Dendritic cell treated with granulocyte-macrophage colony-stimulating factor and Interleukin-4, amounts not matched to agents 40 ng/mL and 50 ng/mL, for 4 days (primary cell): ENCODE results near the gene TMEM116.

Source experiments
- H3K27ac Mint-ChIP-seq: one replicate; pipeline ENCODE4 v1.8.0; 2022; ENCODE audit warnings: mild to moderate bottlenecking, mixed read lengths
- H3K27me3 Mint-ChIP-seq: one replicate; pipeline ENCODE4 v1.8.0; 2022; ENCODE audit warnings: mild to moderate bottlenecking, mixed read lengths
- H3K36me3 Mint-ChIP-seq: one replicate; pipeline ENCODE4 v1.8.0; 2022; ENCODE audit warnings: low read depth, mixed read lengths
- H3K4me1 Mint-ChIP-seq: one replicate; pipeline ENCODE4 v1.8.0; 2022; ENCODE audit warnings: low read depth, mixed read lengths
- H3K4me3 Mint-ChIP-seq: one replicate; pipeline ENCODE4 v1.8.0; 2022; ENCODE audit warnings: mild to moderate bottlenecking, moderate library complexity, mixed read lengths
- H3K9me3 Mint-ChIP-seq: one replicate; pipeline ENCODE4 v1.8.0; 2022; ENCODE audit warnings: mixed read lengths
- intact Hi-C: fragments of 100-400 bp; cut with micrococcal nuclease; formaldehyde crosslinking; loops from one replicate; pipeline ENCODE4 v1.15.0; 2022

The TMEM116 gene

DNA sequence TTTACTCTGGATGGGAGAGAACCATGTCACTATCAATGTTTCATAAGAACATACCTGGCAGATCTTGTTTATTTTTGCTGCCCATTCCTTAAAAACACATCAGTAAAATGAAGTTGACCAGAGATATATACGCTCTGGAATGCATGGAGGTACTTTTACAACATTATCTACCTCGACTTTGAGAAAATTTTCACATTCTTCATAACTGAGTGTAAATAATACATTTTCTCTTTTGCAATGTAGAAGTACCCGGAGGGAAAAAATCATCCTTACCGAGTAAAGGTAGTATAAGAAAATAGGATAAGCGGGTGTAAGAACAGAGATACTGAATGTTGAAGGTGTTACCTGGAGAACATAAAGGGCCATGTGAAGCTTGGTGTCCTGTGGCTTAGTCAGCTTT lies 80.7 kb downstream of the TMEM116 start:
- Mint-ChIP-seq H3K9me3 (no peaks in the 10 kb centered on the region), H3K4me3 (no peak overlapping the region), H3K4me1 (no peaks in the 10 kb centered on the region), H3K36me3 (peaks cover 7% of the 10 kb centered on the region), H3K27me3 (no peaks in the 10 kb centered on the region), H3K27ac (no peak overlapping the region)
- intact Hi-C loops = no loop called here

DNA sequence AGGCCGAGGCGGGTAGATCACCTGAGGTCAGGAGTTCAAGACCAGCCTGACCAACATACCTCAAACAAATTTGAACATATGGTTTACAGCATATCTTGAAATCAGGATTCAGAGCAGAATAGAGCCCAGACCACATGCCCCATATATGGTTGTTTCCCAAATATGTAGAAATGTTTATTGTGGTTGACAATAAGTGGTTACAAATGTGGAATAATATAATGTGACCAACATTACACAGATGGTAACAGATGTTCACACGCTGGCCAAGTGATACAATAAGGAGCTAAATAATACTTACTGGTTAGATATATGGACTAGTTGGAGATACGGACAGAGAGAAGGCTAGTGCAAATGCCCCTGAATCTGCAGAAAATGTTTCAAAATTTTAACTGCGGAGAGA lies 85.6 kb downstream of the TMEM116 start:
- H3K36me3 Mint-ChIP-seq = peaks cover 5% of the 10 kb centered on the region
- H3K27ac Mint-ChIP-seq = no peak overlapping the region
- H3K4me1 Mint-ChIP-seq = no peaks in the 10 kb centered on the region
- no peak overlapping the region for H3K4me3 Mint-ChIP-seq
- intact Hi-C loops = no loop called here
- no peaks in the 10 kb centered on the region for H3K27me3 Mint-ChIP-seq
- H3K9me3 Mint-ChIP-seq = no peaks in the 10 kb centered on the region

DNA sequence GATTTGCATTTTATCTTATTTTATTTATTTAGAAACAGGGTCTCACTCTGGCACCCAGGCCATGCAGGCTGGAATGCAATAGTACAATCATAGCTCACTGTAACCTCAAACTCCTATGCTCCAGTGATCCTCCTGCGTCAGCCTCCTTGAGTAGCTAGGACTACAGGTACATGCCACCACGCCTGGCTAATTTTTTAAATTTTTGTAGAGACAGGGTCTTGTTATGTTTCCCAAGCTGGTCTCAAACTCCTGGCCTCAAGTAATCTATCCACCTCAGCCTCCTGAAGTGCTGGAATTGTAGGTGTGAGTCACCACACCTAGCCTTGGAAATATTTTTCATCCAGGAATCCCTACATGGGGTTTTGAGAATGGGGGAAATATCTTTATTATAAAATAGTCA lies 86.3 kb downstream of the TMEM116 start:
- Mint-ChIP-seq H3K36me3 (no peaks in the 10 kb centered on the region), H3K27me3 (no peaks in the 10 kb centered on the region), H3K4me1 (no peaks in the 10 kb centered on the region), H3K27ac (no peak overlapping the region), H3K9me3 (no peaks in the 10 kb centered on the region), H3K4me3 (no peak overlapping the region)
- intact Hi-C loops = no loop called here

GRCh38 chr12:111925171-111925570 lies 87.8 kb downstream of the TMEM116 start:
- intact Hi-C loops = no loop called here
- no peaks in the 10 kb centered on the region for H3K4me1 Mint-ChIP-seq
- H3K27ac Mint-ChIP-seq = no peak overlapping the region
- H3K36me3 Mint-ChIP-seq = no peaks in the 10 kb centered on the region
- no peaks in the 10 kb centered on the region for H3K9me3 Mint-ChIP-seq
- H3K27me3 Mint-ChIP-seq = no peaks in the 10 kb centered on the region
- no peak overlapping the region for H3K4me3 Mint-ChIP-seq

DNA sequence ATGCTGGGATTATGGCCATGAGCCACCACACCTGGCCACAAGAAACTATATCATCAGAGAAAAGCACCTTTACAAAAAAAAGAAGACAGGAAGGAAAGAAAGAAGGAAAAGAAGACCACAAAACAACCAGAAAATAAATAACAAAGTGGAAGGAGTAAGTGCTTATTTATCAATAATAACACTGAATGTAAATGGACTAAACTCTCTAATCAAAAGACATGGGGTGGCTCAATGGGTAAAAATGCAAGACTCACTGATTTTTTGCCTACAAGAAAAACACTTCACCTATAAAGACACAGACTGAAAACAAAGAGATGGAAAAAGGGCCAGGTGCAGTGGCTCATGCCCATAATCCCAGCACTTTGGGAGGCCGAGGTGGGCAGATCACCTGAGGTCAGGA lies 105.2 kb downstream of the TMEM116 start:
- Mint-ChIP-seq H3K27me3 (no peaks in the 10 kb centered on the region), H3K4me3 (no peak overlapping the region), H3K9me3 (peaks cover 43% of the 10 kb centered on the region), H3K27ac (no peak overlapping the region), H3K36me3 (peaks cover 41% of the 10 kb centered on the region), H3K4me1 (no peaks in the 10 kb centered on the region)
- intact Hi-C loops = no loop called here

DNA sequence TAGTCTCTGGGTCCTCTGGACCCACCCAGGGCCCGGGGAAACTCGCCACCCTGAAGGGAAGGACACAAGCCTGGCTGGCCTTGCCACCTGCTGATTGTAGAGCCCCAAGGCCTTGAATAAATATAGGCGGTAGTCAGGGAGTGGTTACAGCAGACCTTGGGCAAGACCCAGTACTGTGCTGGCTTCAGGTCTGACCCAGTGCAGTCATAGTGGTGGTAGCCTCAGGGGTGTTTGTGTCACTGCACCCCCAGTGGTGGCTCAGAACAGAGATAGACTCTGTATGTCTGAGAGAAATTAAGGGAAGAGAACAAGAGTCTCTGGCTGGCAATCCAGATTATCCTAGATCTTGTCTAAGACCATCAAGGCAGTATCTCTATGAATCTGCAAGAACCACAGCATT lies 107.5 kb downstream of the TMEM116 start:
- no peak overlapping the region for H3K27ac Mint-ChIP-seq
- H3K9me3 Mint-ChIP-seq = peaks cover 43% of the 10 kb centered on the region
- no peak overlapping the region for H3K4me3 Mint-ChIP-seq
- peaks cover 59% of the 10 kb centered on the region for H3K36me3 Mint-ChIP-seq
- no peaks in the 10 kb centered on the region for H3K27me3 Mint-ChIP-seq
- no peaks in the 10 kb centered on the region for H3K4me1 Mint-ChIP-seq
- intact Hi-C loops = no loop called here

DNA sequence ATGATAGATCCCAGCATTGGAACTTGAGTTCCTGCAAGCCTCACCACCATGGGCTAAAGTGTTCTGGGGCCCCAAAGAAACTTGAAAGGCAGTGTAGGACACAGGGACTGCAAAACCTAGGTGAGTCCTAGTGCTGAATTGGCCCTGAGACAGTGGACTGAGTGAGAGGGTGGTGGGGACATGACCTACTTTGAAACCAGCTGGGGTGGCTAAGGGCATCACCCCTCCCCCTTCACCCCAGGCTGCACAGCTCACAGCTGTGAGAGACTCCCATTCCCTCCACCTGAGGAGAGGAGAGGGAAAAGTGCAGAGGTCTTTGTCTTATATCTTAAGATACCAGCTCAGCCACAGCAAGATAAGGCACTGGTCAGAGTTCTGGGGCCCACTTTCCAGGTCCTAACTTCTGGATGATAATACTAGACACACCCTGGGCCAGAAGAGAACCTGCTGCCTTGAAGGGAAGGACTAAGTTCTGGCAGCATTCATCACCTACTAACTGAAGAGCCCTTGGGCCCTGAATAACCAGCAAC lies 108.5 kb downstream of the TMEM116 start:
- Mint-ChIP-seq H3K9me3 (peaks cover 35% of the 10 kb centered on the region), H3K27me3 (no peaks in the 10 kb centered on the region), H3K4me3 (no peak overlapping the region), H3K36me3 (peaks cover 65% of the 10 kb centered on the region), H3K27ac (no peak overlapping the region), H3K4me1 (no peaks in the 10 kb centered on the region)
- intact Hi-C loops = no loop called here

GRCh38 chr12:111901182-111901581 lies 111.8 kb downstream of the TMEM116 start:
- Mint-ChIP-seq H3K27me3 (no peaks in the 10 kb centered on the region), H3K4me3 (no peak overlapping the region), H3K27ac (no peak overlapping the region), H3K9me3 (peaks cover 5% of the 10 kb centered on the region), H3K4me1 (no peaks in the 10 kb centered on the region), H3K36me3 (peaks cover 75% of the 10 kb centered on the region)
- intact Hi-C loops = no loop called here

- Mint-ChIP-seq H3K27ac (no peak overlapping the region), H3K27me3 (no peaks in the 10 kb centered on the region), H3K4me1 (no peaks in the 10 kb centered on the region), H3K9me3 (no peaks in the 10 kb centered on the region), H3K4me3 (no peak overlapping the region), H3K36me3 (peaks cover 92% of the 10 kb centered on the region)
- intact Hi-C loops = no loop called here
These were observed 118.4 kb downstream of the TMEM116 start for GRCh38 chr12:111894556-111894955.

DNA sequence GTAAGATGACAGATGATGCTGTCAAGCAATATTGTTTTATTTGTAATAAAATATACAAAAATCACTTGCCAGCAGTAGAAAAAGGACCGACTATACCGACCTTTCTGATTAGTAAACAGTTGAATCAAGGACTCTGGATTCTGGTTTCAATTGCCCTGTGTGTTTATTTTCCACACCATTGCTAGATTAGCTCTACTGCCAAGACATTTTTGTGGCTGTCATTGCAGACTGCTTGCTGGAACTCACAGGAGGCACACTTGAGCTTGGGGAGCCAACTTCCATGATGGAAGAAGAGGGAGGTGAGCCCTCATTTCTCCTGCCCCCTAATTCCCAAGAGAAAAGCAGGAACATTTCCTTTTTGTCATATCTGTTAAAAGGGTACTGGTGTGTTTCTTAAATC lies 119.7 kb downstream of the TMEM116 start:
- Mint-ChIP-seq H3K27me3 (no peaks in the 10 kb centered on the region), H3K36me3 (peaks cover 91% of the 10 kb centered on the region), H3K4me3 (no peak overlapping the region), H3K9me3 (no peaks in the 10 kb centered on the region), H3K4me1 (peaks cover under 1% of the 10 kb centered on the region), H3K27ac (peak overlapping the region; percentile 5)
- intact Hi-C loops = no loop called here

- Mint-ChIP-seq H3K27ac (peak overlapping the region; percentile 85), H3K9me3 (no peaks in the 10 kb centered on the region), H3K36me3 (peaks cover 86% of the 10 kb centered on the region), H3K4me3 (peak overlapping the region; percentile 17), H3K27me3 (no peaks in the 10 kb centered on the region), H3K4me1 (peaks cover 34% of the 10 kb centered on the region)
- intact Hi-C loops = loop anchor here (10.0 kb wide), 1 partner anchor 63 kb away; no protein-coding TSS in a partner anchor
These were observed 124.8 kb downstream of the TMEM116 start for GRCh38 chr12:111887926-111888745.

- peak overlapping the region; percentile 20 for H3K4me3 Mint-ChIP-seq
- H3K27ac Mint-ChIP-seq = peak overlapping the region; percentile 85
- no peaks in the 10 kb centered on the region for H3K27me3 Mint-ChIP-seq
- intact Hi-C loops = loop anchor here (10.0 kb wide), 1 partner anchor 62 kb away; no protein-coding TSS in a partner anchor
- no peaks in the 10 kb centered on the region for H3K9me3 Mint-ChIP-seq
- peaks cover 34% of the 10 kb centered on the region for H3K4me1 Mint-ChIP-seq
- H3K36me3 Mint-ChIP-seq = peaks cover 87% of the 10 kb centered on the region
These were observed 126.1 kb downstream of the TMEM116 start for GRCh38 chr12:111886662-111887545.

DNA sequence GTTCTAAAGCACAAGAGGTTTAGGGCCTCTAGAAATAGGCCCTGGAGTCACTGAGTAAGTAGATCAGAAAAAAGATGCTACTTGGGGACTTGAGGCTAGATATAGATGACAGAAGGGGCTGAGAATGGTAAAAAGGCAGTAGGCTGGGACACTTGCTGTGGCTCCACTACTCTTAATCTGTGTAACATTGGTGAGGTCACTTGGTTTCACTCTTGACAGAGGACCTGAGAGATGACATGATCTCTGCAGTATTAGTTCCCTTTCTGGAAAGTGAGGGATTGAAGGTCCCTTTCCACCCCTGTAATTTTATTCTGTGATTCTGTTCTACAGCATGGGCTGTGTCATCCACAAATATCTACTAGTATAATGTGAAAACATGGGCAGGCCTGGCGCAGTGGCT lies 131.2 kb downstream of the TMEM116 start:
- Mint-ChIP-seq H3K4me3 (no peak overlapping the region), H3K27ac (peak overlapping the region; percentile 66), H3K36me3 (peaks cover 99% of the 10 kb centered on the region), H3K4me1 (peaks cover 26% of the 10 kb centered on the region), H3K27me3 (no peaks in the 10 kb centered on the region), H3K9me3 (no peaks in the 10 kb centered on the region)
- intact Hi-C loops = loop anchor here (10.0 kb wide), 1 partner anchor 57 kb away; no protein-coding TSS in a partner anchor
